CD4-positive, alpha-beta T cell treated with Interferon gamma for 1 hour (primary cell): ENCODE measurements around the gene SHISA5.
"Not testable (repeated sequence)": the region's sequence is repeated elsewhere in the genome, so short reads cannot be mapped to it uniquely, and the experiment has no call there.

Experiments
- DNase-seq: peaks from one replicate; pipeline ENCODE4 v3.0.0-alpha.2; 2020

Gene SHISA5

DNA sequence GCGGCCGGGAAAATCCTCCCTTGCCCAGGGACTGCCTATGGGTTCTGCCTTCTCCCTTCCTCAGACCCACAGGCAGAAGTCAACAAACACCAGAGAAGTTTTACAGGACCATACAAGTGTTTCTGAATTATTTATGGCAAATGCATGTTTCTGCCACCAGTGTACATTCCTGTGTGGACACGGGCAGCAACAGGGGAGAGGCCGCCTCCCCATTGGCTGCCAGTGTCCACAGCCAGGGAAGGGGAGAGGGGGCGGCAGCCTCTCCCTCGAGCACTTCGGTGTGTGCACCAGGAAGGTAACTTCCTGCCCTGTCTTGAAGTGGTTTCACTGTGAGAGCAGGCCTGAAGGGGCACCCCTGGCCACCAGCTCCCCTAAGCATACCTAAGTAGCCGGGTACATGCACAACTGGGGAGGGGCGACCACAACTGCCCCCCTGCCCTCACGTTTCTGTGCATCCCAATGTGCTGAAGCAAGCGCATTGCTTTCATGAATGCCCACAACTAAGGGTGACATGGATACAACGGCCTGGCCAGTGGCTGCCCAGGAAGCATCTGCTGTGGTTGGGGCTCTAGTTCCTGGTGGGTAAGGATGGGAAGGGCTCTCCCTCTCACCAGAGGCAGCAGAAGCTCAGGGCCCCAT, 14.8 kb upstream of the SHISA5 start:
- DNase-seq: no peak

DNA sequence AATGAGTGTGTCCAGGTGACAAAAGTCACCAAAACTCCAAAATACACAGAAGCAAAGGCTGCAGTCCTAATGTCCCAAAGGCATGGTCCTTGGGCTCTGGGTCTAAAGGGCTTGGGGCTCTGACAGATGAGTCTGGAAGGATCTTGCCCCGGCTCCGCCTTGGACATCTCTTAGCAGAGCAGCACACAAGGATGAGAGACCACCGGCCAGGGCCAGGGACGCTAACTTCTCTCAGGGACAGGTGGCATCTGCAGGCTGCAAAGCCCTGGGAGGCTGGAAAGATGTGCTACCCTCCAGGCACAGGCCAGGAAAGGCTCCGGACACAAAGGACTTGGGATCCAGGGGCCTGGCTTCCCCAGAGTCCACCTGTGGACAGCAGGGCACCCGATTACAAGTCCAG, 14.1 kb upstream of the SHISA5 start:
- DNase-seq: no peak

DNA sequence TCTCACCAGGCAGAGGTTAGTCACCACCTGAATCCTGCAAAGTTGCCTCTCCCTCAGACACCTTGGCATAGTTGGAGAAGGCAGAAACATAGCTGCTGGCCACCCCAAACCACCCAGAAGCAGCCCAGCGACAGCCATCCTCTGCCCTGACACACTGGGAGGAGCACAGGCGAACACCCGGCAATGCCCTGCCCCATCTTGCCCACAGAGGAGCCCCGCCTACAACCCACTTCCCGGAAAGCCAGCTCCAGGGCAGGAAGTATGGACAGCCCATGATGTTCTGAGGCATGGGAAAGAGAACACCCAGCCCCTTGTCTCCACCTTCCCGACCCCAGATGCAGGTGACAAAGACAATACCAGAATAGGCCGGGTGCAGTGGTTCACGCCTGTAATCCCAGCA, 12.6 kb upstream of the SHISA5 start:
- peak; percentile 13 for DNase-seq

DNA sequence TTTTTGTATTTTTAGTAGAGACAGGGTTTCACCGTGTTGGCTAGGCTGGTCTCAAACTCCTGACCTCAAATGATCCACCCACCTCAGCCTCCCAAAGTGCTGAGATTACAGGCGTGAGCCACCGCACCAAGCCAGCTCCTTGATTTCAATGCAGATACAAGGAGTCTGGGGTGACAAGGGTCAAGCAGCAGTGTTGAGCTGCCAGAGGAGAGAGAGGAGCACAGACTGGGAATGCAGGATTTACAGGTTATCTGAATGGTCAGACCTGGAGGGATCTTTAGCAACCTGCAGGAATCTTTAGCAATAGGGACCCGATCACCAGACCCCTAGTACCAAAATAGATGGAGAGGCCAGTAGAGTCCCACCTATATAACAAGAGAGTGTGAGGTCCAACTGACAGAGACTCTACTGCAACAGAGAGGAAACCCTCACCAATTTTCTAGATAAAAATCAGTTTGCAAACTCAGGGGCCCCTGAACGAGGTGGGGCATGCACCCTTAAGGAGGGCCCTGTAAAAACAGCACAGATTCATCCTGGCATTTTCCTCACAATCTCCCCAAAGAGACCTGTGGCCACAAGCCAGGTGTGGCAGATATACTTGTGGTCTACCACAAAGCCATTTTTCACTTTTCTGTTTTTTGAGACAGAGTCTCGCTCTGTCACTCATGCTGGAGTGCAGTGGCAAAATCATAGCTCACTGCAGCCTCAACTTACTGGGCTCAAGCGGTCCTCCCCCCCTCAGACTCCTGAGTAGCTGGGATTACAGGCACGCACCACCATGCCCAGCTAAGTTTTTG, 10.7 kb upstream of the SHISA5 start:
- no peak for DNase-seq

DNA sequence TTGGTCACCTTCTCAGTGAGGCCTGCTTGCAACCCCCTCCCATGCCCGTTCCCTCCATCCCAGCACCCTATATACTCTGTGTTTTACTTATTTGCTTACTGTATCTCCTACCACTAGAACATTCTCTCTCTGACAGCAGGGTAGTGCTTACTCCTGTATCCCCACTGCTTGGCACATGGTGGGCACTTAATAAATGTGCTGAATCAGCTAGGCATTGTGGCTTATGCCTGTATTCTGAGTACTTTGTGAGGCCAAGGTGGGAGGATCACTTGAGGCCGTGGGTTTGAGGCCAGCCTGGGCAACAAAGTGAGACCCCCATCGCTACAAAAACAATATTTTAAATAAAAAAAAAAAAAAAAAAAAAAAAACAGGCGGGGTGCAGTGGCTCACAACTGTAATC, 7.6 kb upstream of the SHISA5 start:
- DNase-seq: no peak

DNA sequence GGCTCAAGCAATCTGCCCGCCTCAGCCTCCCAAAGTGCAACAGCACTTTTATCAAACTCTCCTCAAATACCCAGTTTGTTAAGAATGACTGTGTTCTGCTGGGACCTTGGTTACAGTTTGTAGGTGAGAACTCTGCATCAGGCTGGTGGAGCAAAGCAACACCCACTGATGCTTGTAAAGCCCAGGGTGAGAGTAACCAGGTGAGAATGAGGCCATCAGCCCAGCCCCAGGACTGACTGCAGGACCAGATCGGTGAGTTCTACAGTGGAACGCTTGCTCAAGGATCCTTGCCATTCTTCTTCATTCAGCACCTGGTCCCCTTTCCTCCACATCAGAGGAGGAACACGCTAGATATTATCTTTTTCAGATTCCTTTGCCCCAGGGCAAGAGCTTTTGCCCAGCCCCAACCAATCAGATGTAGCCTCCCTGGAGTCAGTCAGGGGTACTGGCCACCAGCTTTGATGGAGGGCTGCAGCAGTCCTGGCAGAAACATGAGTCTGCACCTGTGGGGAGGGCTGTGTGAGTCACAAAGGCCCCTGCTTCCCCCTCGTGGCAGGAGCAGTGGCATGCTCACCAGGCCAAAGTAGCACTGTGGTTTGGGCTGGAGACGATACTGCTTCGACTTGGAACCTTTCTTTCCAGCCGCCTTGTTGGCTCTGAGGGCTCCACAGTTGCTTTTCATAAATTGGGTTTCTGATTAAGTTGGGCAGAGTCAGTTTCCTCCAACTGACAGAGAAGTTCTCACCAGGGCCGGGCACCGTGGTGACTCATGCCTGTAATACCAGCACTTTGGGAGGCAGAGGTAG, 3.5 kb upstream of the SHISA5 start:
- peak; percentile 80 for DNase-seq

DNA sequence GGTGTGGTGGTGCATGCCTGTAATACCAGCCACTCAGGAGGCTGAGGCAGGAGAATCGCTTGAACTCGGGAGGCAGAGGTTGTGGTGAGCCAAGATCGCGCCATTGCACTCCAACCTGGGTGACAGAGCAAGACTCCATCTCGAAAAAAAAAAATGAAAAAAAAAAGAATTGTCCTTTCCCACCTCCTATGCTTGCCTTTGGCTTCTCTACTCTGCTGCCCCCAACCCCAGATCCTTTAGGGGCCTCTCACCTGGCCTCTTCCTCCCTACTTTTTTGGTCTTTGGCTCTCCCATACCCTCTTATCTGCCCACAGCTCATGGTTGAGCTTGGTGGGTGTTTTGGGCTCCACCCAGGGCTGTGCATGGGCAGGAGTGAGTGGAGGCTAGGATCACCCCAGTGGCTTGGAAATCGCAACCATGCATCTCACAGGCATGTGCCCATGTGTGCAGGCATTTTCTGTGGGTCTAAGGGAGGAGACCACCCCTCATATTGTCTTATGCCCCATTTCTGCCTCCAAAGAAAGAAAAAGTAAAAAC, 2.1 kb upstream of the SHISA5 start:
- DNase-seq: no peak

DNA sequence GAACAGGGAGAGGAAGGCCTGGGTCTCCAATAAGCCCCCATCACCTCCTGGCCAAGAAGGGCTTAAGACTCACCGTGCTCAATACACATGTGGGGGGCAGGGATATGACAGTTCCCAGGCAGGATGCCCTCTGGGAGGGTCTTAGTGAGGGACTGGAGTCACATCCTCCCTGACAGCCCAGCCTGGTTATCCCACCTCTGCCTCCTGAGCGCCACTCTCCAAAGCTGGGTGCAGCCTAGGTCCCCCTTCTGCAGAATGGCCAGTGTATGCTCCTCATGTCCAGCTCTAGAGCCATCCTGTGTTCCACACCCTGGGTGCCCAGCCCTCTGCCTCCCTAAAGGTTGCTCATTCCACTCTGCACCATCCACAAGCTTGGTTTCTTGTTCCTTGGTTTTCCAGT, 1.2 kb upstream of the SHISA5 start:
- DNase-seq: no peak

DNA sequence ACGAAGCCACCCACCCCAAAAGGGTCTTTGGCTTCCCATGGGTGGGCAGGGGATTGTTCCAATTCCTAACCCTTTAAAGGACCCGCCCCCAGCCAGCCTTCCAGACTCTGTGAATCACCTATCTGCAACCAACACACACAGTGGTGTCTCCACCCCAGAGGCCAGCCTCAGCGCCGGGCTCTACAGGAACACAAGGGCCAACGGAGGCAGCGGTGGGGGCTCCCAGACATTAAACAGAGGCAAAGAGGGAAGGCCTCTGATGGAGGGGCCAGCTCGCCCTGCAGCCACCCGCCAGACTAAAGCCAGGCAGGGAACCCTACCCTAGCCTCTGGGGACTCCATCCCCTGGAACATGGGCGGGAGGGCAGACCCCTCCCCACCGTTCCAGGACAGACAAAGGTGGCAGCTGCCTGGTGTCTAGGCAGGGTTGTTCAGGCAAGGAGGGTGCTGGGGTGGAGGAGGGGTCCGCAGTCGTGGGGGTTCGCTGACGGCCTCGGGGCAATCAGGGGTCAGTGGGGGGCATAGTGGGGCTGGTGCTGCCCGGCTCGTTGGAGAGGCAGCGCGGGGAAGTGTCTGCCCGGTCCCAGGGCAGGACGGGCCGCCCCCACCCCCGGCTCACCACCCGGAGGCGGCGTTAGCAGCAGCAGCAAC, 448 bp downstream of the SHISA5 start:
- DNase-seq: no peak

DNA sequence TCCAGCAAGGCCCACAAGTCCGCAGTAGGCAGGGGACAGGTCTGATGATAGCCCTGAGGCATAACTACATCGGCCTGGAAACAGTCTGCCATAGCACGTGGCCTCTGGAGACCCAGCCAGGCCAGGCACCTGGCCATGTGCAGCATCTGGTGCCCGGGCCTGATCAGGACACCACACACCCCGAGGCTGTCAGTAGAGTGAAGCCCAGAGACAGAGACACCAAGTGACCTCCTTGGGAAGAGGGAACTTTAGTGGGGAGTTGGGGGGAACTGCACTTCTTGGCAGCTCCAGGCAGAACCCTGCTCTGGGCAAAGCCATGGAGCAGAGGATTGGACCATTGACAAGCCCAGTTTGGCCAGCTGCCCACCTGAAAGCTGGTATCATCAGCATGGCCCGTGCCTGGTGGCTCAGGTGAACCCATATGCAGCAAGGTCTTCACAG, 1.2 kb downstream of the SHISA5 start:
- DNase-seq: no peak

DNA sequence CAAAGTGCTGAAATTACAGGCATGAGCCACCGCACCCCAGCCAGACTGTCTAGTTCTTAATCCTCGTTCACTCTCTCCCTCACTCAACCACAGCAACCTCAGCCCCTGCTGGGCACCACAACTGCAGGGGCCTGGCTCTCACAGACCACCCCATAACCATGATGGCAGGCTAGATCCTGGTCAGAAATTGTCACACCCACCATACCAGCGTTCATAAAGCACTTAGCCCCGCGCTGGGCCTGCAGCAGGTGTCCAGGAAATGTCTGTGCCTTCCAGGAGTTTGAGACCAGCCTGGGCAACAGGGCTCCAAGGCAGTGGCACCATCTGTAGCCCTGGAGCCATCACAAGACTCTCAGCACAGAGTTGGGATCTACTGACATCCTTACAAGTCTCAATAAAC, 1.9 kb downstream of the SHISA5 start:
- no peak for DNase-seq

DNA sequence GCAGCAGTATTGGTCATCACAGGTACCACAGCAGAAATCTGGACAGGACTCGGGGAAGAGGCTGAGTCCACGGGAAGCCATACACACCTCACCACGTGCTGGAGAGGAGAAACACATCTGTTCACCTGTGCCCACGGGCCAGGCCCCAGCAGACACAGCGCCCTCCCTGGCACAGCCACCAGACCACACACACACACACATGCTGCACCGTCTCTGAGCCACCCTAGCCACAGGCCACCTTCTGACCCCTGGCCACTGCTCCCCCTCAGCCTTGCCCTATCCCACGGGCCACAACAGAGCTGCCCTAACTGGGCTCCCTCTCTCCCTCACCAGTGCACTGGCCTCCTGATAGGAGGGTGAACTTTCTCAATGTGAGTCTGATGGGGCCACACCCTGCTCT, 2.8 kb downstream of the SHISA5 start:
- no peak for DNase-seq

DNA sequence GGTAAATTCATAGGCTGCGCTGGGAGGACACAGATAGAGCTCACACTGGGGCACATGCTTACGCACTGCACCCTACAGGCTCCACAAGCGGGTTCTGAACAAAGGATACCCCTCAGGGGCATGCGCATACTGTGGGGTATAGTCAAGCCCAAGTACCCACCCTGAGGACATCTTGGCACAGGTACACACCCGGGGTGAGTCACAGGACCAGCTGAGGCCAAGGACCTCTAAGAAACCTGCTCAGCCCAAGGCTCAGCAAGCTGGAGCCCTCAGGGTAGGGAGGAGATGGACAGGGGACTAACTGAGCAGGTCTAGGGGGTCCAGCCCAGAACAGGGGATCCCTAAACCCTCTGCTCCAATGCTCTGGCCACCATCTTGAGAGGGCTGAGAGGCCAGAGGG, 3.3 kb downstream of the SHISA5 start:
- DNase-seq: no peak

DNA sequence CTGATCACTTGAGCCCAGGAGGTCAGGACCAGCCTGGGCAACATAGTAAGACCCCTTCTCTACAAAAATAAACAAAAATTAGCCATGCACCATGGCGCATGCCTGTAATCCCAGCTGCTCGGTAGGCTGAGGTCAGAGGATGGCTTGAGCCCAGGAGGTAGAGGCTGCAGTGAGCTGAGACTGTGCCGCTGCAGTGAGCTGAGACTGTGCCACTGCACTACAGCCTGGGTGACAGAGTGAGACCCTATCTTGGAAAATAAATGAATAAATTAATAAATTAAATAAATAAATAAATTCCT, 10.8 kb downstream of the SHISA5 start:
- no peak for DNase-seq

DNA sequence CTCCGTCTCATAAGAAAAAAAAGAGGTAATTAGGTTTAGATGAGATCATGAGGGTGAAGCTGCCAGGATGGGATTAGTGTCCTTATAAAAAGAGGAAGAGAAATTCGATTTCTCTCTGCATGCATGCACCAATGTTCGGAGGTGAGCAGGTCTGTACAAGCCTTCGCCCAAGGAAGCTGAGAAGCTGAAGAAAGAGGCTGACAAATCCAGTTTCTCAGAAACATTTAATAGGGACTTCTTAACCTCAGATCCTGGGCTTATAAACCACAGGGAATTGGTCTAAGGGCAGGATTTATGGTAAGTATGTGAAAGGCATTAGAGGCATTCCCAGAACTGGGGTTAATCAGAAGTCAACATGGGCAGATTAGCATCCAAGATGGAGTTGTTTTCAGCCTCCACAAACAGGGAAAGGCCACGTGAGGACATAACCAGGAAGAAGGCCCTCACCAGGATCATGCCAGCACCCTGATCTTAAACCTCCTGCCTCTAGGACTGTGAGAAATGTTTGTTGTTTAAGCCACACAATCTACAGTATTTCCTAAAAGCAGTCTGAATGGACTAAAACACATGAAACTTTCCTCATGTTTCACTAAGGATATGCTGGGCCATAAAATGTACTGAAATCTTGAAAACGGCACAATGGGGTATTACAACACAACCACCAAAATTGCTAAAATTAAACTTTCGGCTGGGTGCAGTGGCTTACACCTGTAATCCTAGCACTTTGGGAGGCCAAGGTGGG, 11.3 kb downstream of the SHISA5 start:
- no peak for DNase-seq

DNA sequence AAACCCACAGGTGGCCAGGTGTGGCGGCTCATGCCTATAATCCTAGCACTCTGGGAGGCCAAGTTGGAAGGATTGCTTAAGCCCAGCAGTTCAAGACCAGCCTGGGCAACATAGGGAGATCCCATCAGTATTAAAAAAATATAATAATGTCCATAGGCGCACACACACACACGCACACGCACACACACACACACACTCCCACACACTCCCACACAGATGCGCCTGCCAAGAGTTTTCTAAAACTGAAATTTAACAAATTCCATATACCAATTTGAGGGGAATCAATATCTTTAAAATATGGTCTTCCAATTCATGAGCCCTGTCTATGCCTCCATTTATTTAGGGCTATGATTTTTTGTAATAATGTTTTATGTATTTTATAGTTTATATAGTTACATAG, 17.0 kb downstream of the SHISA5 start:
- DNase-seq: no peak

DNA sequence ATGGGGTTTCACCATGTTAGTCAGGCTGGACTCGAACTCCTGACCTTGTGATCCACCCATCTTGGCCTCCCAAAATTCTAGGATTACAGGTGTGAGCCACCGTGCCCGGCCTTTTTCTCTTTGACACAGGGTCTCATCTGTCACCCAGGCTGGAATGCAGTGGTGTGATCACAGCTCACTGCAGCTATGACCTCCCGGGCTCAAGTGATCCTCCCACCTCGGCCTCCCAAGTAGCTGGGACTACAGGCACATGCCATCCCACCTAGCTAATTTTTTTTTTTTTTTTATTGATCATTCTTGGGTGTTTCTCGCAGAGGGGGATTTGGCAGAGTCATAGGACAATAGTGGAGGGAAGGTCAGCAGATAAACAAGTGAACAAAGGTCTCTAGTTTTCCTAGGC, 21.2 kb downstream of the SHISA5 start:
- DNase-seq: not testable (repeated sequence)

DNA sequence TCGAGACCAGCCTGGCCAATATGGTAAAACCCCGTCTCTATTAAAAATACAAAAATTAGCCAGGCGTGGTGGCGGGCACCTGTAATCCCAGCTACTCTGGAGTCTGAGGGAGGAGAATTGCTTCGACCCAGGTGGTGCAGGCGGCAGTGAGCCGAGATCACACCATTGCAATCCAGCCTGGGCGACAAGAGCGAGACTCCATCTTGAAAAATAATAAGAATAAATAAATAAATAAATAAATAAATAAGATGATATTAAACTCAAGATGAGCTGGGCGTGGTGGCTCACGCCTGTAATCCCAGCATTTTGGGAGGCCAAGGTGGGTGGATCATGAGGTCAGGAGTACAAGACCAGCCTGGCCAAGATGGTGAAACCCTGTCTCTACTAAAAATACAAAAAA, 23.1 kb downstream of the SHISA5 start:
- DNase-seq: not testable (repeated sequence)

DNA sequence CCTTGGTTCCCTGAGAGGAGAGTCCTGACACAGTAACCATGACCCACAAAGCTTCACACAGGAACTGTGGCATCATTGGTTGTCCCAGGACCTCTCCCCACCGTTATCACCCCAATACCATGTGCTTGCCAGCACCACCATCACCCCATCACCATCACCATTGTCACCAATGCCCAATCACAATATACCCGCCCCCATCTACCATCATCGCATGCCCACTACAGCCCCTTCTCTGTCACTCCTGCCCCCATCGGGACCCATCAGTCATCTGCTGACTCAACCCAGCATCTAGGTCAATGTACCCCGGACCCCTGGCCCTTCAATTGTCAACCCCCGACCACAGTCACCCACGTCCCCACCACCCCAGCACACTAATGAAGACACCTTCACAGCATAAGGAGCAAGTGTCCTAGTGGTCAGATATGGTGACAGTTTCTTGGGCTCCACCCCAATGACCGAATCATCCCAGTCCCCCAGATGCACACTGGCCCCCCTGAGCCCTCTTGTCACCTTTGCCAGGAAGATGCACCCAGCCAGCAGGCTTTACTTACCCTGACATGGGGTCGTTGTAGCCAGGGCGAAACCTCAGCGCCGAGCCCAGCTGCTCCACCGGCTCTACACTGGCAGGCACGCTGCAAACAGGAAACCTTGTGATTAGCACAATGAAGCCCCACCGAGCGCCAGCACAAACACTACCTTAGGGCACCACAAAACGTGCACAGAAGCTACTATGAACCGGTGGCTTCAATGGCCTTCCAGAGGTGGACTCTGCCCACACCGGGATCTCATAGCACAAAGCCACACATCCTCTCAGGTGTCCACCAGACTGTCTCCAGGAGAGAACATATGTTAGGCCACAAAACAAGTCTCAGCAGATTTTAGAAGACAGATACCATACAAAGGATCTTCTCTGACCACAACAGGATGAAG, 25.1 kb downstream of the SHISA5 start:
- DNase-seq: peak; percentile 53

DNA sequence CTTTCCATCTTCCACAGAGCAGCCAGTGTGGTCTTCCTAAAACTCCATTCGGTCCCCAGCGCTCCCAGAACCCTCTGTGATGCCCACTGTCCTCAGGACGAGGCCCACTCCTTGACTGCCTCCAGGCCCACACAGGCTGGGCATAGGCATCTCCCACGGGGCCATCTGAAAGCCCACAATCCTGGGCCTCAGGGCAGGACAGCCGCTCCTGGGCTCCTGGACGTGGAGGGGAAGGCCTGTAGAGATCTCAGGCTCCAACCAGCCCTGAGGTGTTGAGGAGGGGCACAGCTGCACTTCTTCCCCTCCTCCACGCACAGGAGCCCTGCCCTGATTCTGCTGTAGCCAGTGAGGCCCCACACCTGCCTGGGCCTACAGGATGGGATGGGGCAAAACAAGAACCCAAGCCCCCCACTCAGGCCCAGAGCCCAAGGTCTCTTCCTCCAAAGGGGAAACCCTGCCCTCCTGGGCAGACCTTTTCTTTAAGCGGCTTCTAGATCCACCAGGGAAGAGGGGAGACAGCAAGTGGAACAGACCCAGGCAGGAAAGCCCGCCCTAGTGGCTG, 25.9 kb downstream of the SHISA5 start:
- DNase-seq: no peak

DNA sequence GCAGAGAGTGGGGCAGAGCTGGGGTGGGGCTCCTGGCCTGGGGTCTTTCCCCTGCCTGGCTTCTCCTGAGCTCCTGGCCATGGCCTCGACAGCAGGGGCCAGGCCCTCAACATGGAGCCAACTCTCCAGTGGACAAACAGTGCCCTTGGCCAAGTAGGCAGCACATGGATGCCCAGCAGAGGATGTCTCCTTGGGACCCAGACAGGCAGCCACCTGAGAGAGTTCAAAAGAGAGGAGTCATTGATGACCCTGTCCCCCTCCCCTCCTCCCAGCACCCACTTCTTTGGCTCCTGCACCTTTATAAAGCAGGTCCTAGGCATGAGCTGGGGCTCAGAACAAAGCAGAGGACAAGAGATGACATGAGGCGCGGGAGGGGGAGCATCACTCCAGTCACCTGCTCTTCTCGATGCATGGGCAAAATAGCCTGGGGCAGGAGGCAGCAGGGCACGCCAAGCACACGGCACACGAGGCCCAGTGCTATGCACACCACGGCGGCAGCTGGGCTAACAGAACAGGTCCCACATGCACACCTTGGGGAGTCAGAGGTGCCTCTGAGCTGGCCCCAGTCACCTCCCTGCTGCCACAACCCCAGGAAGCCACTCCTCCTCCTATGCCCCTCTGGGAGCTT, 27.4 kb downstream of the SHISA5 start:
- no peak for DNase-seq
